ENCODE results near the gene RICTOR. TPM values are rescaled to one million over a fixed set of nuclear protein-coding genes. Genes with fewer than 3 reads are reported as not detected.
"Not testable (repeated sequence)": the region's sequence is repeated elsewhere in the genome, so short reads cannot be mapped to it uniquely, and the experiment has no call there.

RICTOR gene
- total and polyA plus RNA-seq, 3 donors from 2014 or later = 14.4 to 61.8 (median 57.7) TPM

- H3K27ac ChIP-seq = no peak overlapping the region
- H3K9me3 ChIP-seq = no peaks in the 10 kb centered on the region
- H3K27me3 ChIP-seq = no peaks in the 10 kb centered on the region
- H3K4me1 ChIP-seq = no peaks in the 10 kb centered on the region
- H3K4me3 ChIP-seq = no peak overlapping the region
- TF ChIP-seq CTCF (IDR thresholded peaks at IDR 0.05) = no peak
- TF ChIP-seq POLR2A (IDR thresholded peaks at IDR 0.05) = no peak
- DNase-seq = no peak
- intact Hi-C loops (cut with DNase I; ENCODE audit: low total_unique reads) = no loop called here
- 81 to 84% methylated on average over 2 of the region's 2 CpGs for WGBS, 2 donors
- no peaks in the 10 kb centered on the region for H3K36me3 ChIP-seq (ENCODE audit: low read depth, missing control alignments)
Observed at GRCh38 chr5:38997591-38997990, 76.6 kb downstream of the RICTOR start.

GRCh38 chr5:38996123-38996522, 78.1 kb downstream of the RICTOR start:
- Histone ChIP-seq H3K9me3 (no peaks in the 10 kb centered on the region), H3K4me3 (no peak overlapping the region), H3K27ac (no peak overlapping the region), H3K36me3 (ENCODE audit: low read depth, missing control alignments) (no peaks in the 10 kb centered on the region), H3K27me3 (no peaks in the 10 kb centered on the region), H3K4me1 (no peaks in the 10 kb centered on the region)
- TF ChIP-seq CTCF (IDR thresholded peaks at IDR 0.05) (no peak), POLR2A (IDR thresholded peaks at IDR 0.05) (no peak)
- intact Hi-C loops (cut with DNase I; ENCODE audit: low total_unique reads) = no loop called here
- no peak for DNase-seq

GRCh38 chr5:38994324-38994927, 79.8 kb downstream of the RICTOR start:
- Histone ChIP-seq H3K36me3 (ENCODE audit: low read depth, missing control alignments) (no peaks in the 10 kb centered on the region), H3K27ac (no peak overlapping the region), H3K27me3 (no peaks in the 10 kb centered on the region), H3K9me3 (no peaks in the 10 kb centered on the region), H3K4me1 (no peaks in the 10 kb centered on the region), H3K4me3 (no peak overlapping the region)
- TF ChIP-seq CTCF (IDR thresholded peaks at IDR 0.05) (peak in 1 of 3 experiments; percentile 25), POLR2A (IDR thresholded peaks at IDR 0.05) (no peak)
- intact Hi-C loops (cut with DNase I; ENCODE audit: low total_unique reads) = no loop called here
- WGBS, 2 donors = 48 to 56% methylated on average over 5 of the region's 5 CpGs
- DNase-seq = no peak

- intact Hi-C loops (cut with DNase I; ENCODE audit: low total_unique reads); H3K36me3 ChIP-seq (ENCODE audit: low read depth, missing control alignments); H3K27me3 ChIP-seq; H3K9me3 ChIP-seq; H3K4me3 ChIP-seq; H3K27ac ChIP-seq; H3K4me1 ChIP-seq; DNase-seq: not testable (repeated sequence)
- WGBS, 2 donors = 81 to 89% methylated on average over 13 of the region's 13 CpGs
Observed at GRCh38 chr5:38989974-38990719, 84.1 kb downstream of the RICTOR start.

GRCh38 chr5:38985909-38986452, 88.2 kb downstream of the RICTOR start:
- intact Hi-C loops (cut with DNase I; ENCODE audit: low total_unique reads) = no loop called here
- Histone ChIP-seq H3K4me3 (no peak overlapping the region), H3K36me3 (ENCODE audit: low read depth, missing control alignments) (no peaks in the 10 kb centered on the region), H3K9me3 (no peaks in the 10 kb centered on the region), H3K27ac (no peak overlapping the region), H3K27me3 (no peaks in the 10 kb centered on the region), H3K4me1 (no peaks in the 10 kb centered on the region)
- TF ChIP-seq CTCF (IDR thresholded peaks at IDR 0.05) (no peak), POLR2A (IDR thresholded peaks at IDR 0.05) (no peak)
- DNase-seq = no peak
- 86 to 88% methylated on average over 9 of the region's 9 CpGs for WGBS, 2 donors
